ENCODE measurements around the gene DPEP2. TPM values are rescaled to one million over a fixed set of nuclear protein-coding genes. Genes with fewer than 3 reads are reported as not detected.

DPEP2 gene
- total and polyA plus RNA-seq, 2 of the 13 experiments (the other 11 are each of a cell fraction or from before 2014, with no cell fraction given) = 0.18 TPM; not detected in 1

DNA sequence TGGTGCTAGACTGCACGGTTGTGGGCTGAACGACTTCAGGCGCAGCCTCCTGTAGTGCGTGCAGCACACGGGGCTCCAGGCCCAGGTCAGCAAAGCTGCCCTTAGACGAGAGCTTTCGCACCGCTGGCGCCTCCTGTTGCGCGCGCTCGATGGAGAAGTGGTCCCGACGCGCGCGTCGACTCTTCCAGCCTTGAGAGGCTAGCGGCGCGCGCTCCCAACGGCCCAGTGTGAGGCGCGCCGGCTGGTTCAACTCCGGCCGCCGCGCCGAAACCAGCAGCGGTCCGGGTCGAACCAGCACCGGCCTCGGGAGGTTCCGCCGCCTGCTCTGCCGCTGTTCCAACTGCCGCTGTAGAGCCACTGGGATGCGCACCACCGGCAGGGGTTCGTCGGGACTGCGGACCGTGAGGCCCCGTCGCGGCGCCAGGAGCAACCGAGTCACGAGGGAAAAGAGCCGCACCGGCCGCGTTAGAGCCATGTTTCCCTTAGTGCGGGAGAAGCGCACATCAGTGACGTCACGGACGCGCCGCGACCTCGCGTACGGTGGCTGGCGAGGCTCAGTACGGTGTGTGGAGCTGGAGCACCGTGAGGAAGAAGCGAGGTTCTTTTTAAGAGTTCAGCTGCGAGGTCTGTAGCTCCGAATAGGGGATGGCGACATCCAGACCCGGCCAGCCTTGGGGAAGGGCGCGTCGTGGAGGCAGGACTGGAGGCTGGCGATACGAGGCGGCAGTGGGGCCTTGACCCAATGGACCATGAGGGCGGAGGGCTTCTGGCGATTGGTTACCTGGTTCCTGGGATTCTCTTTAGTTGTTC lies 23.6 kb upstream of the DPEP2 start, which contains the start of the genes DDX28 and DUS2 (continued):
- TF ChIP-seq, protein P1, sequence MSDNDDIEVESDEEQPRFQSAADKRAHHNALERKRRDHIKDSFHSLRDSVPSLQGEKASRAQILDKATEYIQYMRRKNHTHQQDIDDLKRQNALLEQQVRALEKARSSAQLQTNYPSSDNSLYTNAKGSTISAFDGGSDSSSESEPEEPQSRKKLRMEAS (IDR thresholded peaks at IDR 0.05) = peak; percentile 98
- peak; percentile 72 for TF ChIP-seq ZNF205 (CRISPR knock-in tag; IDR thresholded peaks at IDR 0.05)
- TF ChIP-seq, protein P2, sequence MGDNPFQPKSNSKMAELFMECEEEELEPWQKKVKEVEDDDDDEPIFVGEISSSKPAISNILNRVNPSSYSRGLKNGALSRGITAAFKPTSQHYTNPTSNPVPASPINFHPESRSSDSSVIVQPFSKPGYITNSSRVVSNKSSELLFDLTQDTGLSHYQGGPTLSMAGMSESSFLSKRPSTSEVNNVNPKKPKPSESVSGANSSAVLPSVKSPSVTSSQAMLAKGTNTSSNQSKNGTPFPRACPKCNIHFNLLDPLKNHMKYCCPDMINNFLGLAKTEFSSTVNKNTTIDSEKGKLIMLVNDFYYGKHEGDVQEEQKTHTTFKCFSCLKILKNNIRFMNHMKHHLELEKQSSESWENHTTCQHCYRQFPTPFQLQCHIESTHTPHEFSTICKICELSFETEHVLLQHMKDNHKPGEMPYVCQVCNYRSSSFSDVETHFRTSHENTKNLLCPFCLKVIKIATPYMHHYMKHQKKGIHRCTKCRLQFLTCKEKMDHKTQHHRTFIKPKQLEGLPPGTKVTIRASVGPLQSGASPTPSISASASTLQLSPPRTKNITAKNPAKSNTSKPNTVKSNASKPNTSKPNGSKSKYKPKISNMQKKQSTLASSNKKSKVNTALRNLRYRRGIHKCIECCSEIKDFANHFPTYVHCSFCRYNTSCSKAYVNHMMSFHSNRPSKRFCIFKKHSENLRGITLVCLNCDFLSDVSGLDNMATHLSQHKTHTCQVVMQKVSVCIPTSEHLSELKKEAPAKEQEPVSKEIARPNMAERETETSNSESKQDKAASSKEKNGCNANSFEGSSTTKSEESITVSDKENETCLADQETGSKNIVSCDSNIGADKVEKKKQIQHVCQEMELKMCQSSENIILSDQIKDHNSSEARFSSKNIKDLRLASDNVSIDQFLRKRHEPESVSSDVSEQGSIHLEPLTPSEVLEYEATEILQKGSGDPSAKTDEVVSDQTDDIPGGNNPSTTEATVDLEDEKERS (CRISPR knock-in tag; IDR thresholded peaks at IDR 0.05) = peak; percentile 94
- no peak for TF ChIP-seq ZNF644 (CRISPR knock-in tag; IDR thresholded peaks at IDR 0.05; ENCODE audit: low read depth)
- no peak; the same call in none of the 2 replicates for TF ChIP-seq MEIS2 (CRISPR knock-in tag; IDR thresholded peaks at IDR 0.05)
- peak; percentile 86 for TF ChIP-seq AGO2 (optimal IDR thresholded peaks at IDR 0.05; ENCODE audit: low read depth, low read length)
- TF ChIP-seq ASH2L (IDR thresholded peaks at IDR 0.05; ENCODE audit: insufficient read length, low read depth, low read length) = peak; percentile 99
- no peak; the same call in 1 of the 2 replicates for TF ChIP-seq KDM1A (CRISPR knock-in tag; IDR thresholded peaks at IDR 0.05)
- peak; percentile 86 for TF ChIP-seq ZNF749 (CRISPR knock-in tag; IDR thresholded peaks at IDR 0.05; ENCODE audit: borderline replicate concordance)
- TF ChIP-seq ZNF703 (CRISPR knock-in tag; IDR thresholded peaks at IDR 0.05; ENCODE audit: borderline replicate concordance) = no peak; the same call in 1 of the 2 replicates
- TF ChIP-seq SNAPC2 (CRISPR knock-in tag; IDR thresholded peaks at IDR 0.05) = peak; percentile 95
- TF ChIP-seq ZNF207 (IDR thresholded peaks at IDR 0.05; ENCODE audit: borderline replicate concordance) = no peak
- no peak for TF ChIP-seq SOX13 (IDR thresholded peaks at IDR 0.05)
- TF ChIP-seq SOX13 (CRISPR knock-in tag; conservative IDR thresholded peaks at IDR 0.05 in 1 of 2, IDR thresholded peaks at IDR 0.05 in 1 of 2) = peak in 1 of 2 experiments; percentile 59; a peak in 2 of 4 replicates
- no peak for TF ChIP-seq ZSCAN12 (CRISPR knock-in tag; IDR thresholded peaks at IDR 0.05)
- TF ChIP-seq, protein P3, sequence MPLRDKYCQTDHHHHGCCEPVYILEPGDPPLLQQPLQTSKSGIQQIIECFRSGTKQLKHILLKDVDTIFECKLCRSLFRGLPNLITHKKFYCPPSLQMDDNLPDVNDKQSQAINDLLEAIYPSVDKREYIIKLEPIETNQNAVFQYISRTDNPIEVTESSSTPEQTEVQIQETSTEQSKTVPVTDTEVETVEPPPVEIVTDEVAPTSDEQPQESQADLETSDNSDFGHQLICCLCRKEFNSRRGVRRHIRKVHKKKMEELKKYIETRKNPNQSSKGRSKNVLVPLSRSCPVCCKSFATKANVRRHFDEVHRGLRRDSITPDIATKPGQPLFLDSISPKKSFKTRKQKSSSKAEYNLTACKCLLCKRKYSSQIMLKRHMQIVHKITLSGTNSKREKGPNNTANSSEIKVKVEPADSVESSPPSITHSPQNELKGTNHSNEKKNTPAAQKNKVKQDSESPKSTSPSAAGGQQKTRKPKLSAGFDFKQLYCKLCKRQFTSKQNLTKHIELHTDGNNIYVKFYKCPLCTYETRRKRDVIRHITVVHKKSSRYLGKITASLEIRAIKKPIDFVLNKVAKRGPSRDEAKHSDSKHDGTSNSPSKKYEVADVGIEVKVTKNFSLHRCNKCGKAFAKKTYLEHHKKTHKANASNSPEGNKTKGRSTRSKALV (CRISPR knock-in tag; IDR thresholded peaks at IDR 0.05) = peak; percentile 78
- TF ChIP-seq, protein P4, sequence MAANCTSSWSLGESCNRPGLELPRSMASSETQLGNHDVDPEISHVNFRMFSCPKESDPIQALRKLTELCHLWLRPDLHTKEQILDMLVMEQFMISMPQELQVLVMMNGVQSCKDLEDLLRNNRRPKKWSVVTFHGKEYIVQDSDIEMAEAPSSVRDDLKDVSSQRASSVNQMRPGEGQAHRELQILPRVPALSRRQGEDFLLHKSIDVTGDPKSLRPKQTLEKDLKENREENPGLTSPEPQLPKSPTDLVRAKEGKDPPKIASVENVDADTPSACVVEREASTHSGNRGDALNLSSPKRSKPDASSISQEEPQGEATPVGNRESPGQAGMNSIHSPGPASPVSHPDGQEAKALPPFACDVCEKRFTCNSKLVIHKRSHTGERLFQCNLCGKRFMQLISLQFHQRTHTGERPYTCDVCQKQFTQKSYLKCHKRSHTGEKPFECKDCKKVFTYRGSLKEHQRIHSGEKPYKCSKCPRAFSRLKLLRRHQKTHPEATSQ (CRISPR knock-in tag; IDR thresholded peaks at IDR 0.05; ENCODE audit: borderline replicate concordance) = peak; percentile 98
- TF ChIP-seq, protein P5, sequence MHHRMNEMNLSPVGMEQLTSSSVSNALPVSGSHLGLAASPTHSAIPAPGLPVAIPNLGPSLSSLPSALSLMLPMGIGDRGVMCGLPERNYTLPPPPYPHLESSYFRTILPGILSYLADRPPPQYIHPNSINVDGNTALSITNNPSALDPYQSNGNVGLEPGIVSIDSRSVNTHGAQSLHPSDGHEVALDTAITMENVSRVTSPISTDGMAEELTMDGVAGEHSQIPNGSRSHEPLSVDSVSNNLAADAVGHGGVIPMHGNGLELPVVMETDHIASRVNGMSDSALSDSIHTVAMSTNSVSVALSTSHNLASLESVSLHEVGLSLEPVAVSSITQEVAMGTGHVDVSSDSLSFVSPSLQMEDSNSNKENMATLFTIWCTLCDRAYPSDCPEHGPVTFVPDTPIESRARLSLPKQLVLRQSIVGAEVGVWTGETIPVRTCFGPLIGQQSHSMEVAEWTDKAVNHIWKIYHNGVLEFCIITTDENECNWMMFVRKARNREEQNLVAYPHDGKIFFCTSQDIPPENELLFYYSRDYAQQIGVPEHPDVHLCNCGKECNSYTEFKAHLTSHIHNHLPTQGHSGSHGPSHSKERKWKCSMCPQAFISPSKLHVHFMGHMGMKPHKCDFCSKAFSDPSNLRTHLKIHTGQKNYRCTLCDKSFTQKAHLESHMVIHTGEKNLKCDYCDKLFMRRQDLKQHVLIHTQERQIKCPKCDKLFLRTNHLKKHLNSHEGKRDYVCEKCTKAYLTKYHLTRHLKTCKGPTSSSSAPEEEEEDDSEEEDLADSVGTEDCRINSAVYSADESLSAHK (CRISPR knock-in tag; IDR thresholded peaks at IDR 0.05; ENCODE audit: borderline replicate concordance) = peak; percentile 16; the same call in 1 of the 2 replicates
- peak; percentile 98 for TF ChIP-seq ZNF550 (CRISPR knock-in tag; IDR thresholded peaks at IDR 0.05; ENCODE audit: borderline replicate concordance)

Data from HepG2 (cell line).